ENCODE measurements around the gene RNF149. TPM values are rescaled to one million over a fixed set of nuclear protein-coding genes. Genes with fewer than 3 reads are reported as not detected.

The RNF149 gene
- total RNA-seq, 1 donor from 2014 or later = 39.9 TPM

DNA sequence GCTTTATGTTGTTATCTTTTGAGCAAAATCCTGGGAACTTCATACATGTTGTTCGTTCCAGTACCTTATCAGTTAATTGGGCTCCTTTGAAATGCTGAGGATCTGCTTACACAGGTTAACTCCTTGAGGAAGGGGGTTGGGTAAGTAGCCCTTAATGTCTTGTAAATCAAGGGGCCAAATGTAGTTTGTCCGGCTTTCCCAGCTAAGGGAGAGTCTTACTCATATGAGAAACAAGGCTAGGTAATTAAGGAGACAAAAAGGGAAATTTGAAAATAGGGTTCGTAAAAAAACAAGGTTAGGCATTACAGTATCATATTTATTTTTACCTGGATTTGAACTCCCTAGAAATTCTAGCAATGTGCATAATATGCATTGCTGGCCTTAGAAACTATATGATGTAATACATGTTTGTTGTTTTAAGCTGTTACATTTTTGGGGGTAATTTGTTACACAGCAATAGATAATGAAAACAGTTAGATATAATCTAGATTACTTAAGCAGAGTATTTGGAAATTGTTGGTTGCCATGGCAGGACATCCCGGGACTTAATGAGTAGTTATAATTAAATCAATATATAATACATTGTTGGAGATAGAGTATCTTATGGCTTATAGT, 30.9 kb upstream of the RNF149 start:
- H3K4me3 ChIP-seq = no peak overlapping the region
- no peaks in the 10 kb centered on the region for H3K27me3 ChIP-seq
- intact Hi-C loops (cut with DNase I) = no loop called here
- TF ChIP-seq, protein P1, sequence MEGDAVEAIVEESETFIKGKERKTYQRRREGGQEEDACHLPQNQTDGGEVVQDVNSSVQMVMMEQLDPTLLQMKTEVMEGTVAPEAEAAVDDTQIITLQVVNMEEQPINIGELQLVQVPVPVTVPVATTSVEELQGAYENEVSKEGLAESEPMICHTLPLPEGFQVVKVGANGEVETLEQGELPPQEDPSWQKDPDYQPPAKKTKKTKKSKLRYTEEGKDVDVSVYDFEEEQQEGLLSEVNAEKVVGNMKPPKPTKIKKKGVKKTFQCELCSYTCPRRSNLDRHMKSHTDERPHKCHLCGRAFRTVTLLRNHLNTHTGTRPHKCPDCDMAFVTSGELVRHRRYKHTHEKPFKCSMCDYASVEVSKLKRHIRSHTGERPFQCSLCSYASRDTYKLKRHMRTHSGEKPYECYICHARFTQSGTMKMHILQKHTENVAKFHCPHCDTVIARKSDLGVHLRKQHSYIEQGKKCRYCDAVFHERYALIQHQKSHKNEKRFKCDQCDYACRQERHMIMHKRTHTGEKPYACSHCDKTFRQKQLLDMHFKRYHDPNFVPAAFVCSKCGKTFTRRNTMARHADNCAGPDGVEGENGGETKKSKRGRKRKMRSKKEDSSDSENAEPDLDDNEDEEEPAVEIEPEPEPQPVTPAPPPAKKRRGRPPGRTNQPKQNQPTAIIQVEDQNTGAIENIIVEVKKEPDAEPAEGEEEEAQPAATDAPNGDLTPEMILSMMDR (IDR thresholded peaks at IDR 0.05) = no peak
- DNase-seq (ENCODE audit: low spot score in 2 of 2) = no peak
- H3K4me1 ChIP-seq = no peaks in the 10 kb centered on the region
- no peak overlapping the region for H3K27ac ChIP-seq
- no peaks in the 10 kb centered on the region for H3K36me3 ChIP-seq
- no peaks in the 10 kb centered on the region for H3K9me3 ChIP-seq

DNA sequence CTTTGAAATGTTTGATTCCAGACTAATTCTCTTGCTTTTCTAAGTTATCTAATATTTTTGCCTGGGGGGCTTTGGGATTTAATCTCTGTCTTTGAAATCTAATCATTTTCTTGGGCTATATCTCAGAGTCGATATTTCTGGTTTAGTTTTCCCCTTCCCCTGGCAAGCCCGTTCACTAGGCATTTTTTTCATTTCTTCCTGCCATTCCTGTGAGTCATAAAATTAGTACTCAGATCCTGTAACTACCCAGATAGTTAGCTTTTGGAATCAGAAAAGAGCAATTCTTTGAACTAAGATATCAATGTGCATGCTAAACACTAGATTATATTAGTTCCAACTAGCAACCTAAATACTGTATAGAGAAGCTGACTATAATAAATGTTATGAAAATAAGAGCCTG, 29.4 kb upstream of the RNF149 start:
- no peaks in the 10 kb centered on the region for H3K9me3 ChIP-seq
- DNase-seq (ENCODE audit: low spot score in 2 of 2) = no peak
- TF ChIP-seq, protein P1 (IDR thresholded peaks at IDR 0.05) = no peak
- no peaks in the 10 kb centered on the region for H3K36me3 ChIP-seq
- no peak overlapping the region for H3K4me3 ChIP-seq
- intact Hi-C loops (cut with DNase I) = no loop called here
- no peaks in the 10 kb centered on the region for H3K4me1 ChIP-seq
- no peaks in the 10 kb centered on the region for H3K27me3 ChIP-seq
- H3K27ac ChIP-seq = no peak overlapping the region

DNA sequence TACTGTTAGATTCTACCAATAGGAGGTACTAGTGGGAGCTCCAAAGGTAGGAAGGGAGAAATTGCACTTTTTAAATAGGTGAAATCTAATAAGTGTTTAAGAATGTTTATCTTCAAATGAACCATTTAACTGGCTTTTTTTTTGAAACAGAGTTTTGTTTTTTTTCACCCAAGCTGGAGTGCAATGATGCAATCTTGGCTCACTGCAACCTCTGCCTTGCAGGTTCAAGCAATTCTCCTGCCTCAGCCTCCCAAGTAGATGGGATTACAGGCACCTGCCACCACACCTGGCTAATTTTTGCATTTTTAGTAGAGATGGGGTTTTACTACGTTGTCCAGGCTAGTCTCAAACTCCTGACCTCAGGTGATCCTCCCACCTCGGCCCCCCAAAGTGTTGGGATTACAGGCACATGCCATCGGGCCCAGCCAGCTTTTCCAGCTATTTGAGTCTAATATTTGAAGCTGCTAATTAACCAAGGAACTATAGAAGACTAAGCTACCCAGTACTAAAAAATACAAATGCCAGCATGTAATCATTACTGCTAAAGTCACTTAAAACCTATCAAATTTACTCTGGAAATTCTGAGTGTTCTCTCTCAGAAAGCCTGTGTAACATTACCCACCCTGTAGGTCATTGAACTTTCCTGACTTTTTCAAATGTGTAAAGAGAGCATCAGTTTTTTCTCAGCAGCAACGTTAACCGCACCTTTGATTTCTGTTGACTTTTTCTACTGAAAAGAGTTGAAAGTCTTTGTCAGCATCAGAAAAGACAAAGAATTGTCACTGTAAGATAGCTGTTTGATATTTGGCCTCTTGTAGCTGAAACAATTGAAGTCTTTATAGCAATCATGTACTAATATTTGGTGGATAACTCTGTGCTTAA, 24.6 kb upstream of the RNF149 start:
- intact Hi-C loops (cut with DNase I) = no loop called here
- no peak for DNase-seq (ENCODE audit: low spot score in 2 of 2)
- TF ChIP-seq, protein P1 (IDR thresholded peaks at IDR 0.05) = no peak

DNA sequence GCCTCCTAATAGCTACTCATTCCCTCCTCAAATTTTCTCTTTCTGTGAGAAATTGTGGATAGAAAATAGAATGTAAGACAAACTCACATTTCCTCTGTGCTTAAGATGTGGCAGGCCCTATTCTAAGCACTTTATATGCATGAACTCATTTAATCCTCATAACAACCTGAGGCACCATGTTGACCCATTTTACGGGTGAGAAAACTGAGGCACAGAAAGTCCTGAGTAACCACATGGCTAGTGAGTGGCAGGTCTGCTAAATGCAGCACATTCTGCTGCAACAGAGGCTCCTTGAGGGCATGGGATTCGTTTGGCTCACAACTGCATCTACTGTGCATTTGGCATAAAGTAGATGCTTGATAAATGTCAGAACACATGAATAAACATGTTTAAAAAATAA, 22.7 kb upstream of the RNF149 start:
- TF ChIP-seq, protein P1 (IDR thresholded peaks at IDR 0.05) = no peak
- Histone ChIP-seq H3K27me3 (no peaks in the 10 kb centered on the region), H3K36me3 (no peaks in the 10 kb centered on the region), H3K9me3 (no peaks in the 10 kb centered on the region), H3K27ac (no peak overlapping the region), H3K4me3 (no peak overlapping the region), H3K4me1 (no peaks in the 10 kb centered on the region)
- intact Hi-C loops (cut with DNase I) = no loop called here
- DNase-seq (ENCODE audit: low spot score in 2 of 2) = no peak

More for the DNA sequence above, 24.6 kb upstream of the RNF149 start:
- no peaks in the 10 kb centered on the region for H3K27me3 ChIP-seq
- H3K4me1 ChIP-seq = no peaks in the 10 kb centered on the region
- no peak overlapping the region for H3K4me3 ChIP-seq
- H3K9me3 ChIP-seq = no peaks in the 10 kb centered on the region
- H3K27ac ChIP-seq = no peak overlapping the region
- H3K36me3 ChIP-seq = no peaks in the 10 kb centered on the region

DNA sequence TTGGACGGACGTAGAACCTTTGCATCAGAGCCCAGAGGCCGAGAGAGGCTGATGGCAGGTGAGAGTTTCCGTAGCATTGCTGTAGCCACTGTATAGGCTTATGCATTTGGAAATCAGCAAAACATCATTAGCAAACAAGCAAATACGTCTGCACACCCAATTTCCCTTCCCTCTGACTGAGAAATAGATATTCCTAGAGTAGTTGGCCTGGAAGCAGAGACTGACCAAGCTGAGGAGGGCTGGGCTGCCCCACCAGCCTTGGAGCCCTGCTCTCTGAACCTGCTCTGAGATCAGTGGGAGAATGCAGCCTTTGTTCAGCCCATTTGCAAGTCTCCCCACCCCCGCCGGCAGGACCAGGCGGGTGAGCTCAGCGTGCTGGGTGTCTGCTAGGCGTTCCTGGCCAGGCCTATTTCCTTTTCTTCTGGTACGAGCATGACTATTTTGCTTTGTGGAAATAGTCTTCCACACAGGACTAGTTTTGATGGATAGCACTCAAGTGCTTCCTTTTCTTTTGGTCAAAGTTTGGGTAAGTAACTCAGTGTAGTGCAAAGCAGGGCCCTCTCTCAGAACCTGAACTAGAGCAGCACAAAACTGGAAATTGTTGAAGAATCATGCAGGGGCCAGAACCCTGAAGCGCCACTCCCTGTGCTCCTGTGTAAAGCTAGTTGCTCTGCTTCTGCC, 21.9 kb upstream of the RNF149 start:
- intact Hi-C loops (cut with DNase I) = no loop called here
- no peak for DNase-seq (ENCODE audit: low spot score in 2 of 2)
- no peaks in the 10 kb centered on the region for H3K9me3 ChIP-seq
- H3K36me3 ChIP-seq = no peaks in the 10 kb centered on the region
- no peaks in the 10 kb centered on the region for H3K27me3 ChIP-seq
- H3K4me3 ChIP-seq = no peak overlapping the region
- H3K27ac ChIP-seq = no peak overlapping the region
- H3K4me1 ChIP-seq = no peaks in the 10 kb centered on the region
- TF ChIP-seq, protein P1 (IDR thresholded peaks at IDR 0.05) = no peak

Measured in ascending aorta (tissue), 2 donors.